VCaP (cell line): ENCODE measurements around the gene KRT15.

Source experiments
- H3K27ac ChIP-seq: fragments of 450-650 bp; 2 replicates; pipeline ENCODE4 v1.5.1; 2017
- CTCF ChIP-seq: fragments of 450-650 bp; conservative IDR thresholded peaks from 2 replicates; pipeline ENCODE4 v1.5.1; 2017; ENCODE audit warnings: mild to moderate bottlenecking, moderate library complexity

Gene KRT15

GRCh38 chr17:41536741-41537613 is 18.3 kb upstream of the KRT15 start:
- no peak for TF ChIP-seq CTCF
- peak overlapping the region; percentile 66 for H3K27ac ChIP-seq

- TF ChIP-seq CTCF, result no peak
- peak overlapping the region; percentile 66 for H3K27ac ChIP-seq
These were observed 17.2 kb upstream of the KRT15 start for GRCh38 chr17:41535764-41536481.

GRCh38 chr17:41534899-41535546 is 16.3 kb upstream of the KRT15 start:
- H3K27ac ChIP-seq, result peak overlapping the region; percentile 66; the same call in 1 of the 2 replicates
- TF ChIP-seq CTCF, result no peak

GRCh38 chr17:41533613-41534012 is 14.9 kb upstream of the KRT15 start:
- TF ChIP-seq CTCF, result no peak
- H3K27ac ChIP-seq, result no peak overlapping the region

GRCh38 chr17:41532947-41533570 is 14.4 kb upstream of the KRT15 start:
- TF ChIP-seq CTCF, result no peak
- no peak overlapping the region for H3K27ac ChIP-seq

GRCh38 chr17:41531993-41532392 is 13.3 kb upstream of the KRT15 start:
- TF ChIP-seq CTCF, result no peak
- no peak overlapping the region for H3K27ac ChIP-seq
